Smooth muscle cell (in vitro differentiated cells): ENCODE results near the gene KIF26B. TPM values are rescaled to one million over a fixed set of nuclear protein-coding genes. Genes with fewer than 3 reads are reported as not detected.
A peak's percentile ranks its signal among the peaks of the same experiment; 100 is the strongest.

ENCODE experiments used
- DNase-seq: peaks from one replicate; lab custom pipeline; 2025; ENCODE audit not compliant: unreplicated experiment; lab: John Stamatoyannopoulos, UW
- H2AFZ ChIP-seq: fragments of 200-600 bp; sonication (generic); 2 replicates; pipeline ENCODE4 v1.6.0; 2016; ENCODE audit warnings: antibody characterized with exemption, low read depth, mild to moderate bottlenecking
- H3F3A ChIP-seq: fragments of 200-600 bp; sonication (generic); 2 replicates; pipeline ENCODE4 v1.6.0; 2017; ENCODE audit warnings: antibody characterized with exemption, low read depth
- H3K27ac ChIP-seq: fragments of 200-600 bp; sonication (generic); 2 replicates; pipeline ENCODE4 v1.5.1; 2016; ENCODE audit warnings: low read depth, mild to moderate bottlenecking
- H3K27me3 ChIP-seq: fragments of 200-600 bp; sonication (generic); 2 replicates; pipeline ENCODE4 v1.6.1; 2016; ENCODE audit warnings: low read depth, mild to moderate bottlenecking
- H3K36me3 ChIP-seq: fragments of 200-600 bp; sonication (generic); 2 replicates; pipeline ENCODE4 v1.5.1; 2016; ENCODE audit warnings: low read depth
- H3K4me1 ChIP-seq: fragments of 200-600 bp; sonication (generic); 2 replicates; pipeline ENCODE4 v1.5.1; 2016; ENCODE audit warnings: low read depth
- H3K4me2 ChIP-seq: fragments of 200-600 bp; sonication (generic); 2 replicates; pipeline ENCODE4 v1.6.0; 2016; ENCODE audit warnings: mild to moderate bottlenecking
- H3K4me3 ChIP-seq: fragments of 200-600 bp; sonication (generic); 2 replicates; pipeline ENCODE4 v1.5.1; 2016; ENCODE audit warnings: mild to moderate bottlenecking
- H3K79me2 ChIP-seq: fragments of 200-600 bp; sonication (generic); 2 replicates; pipeline ENCODE4 v1.6.0; 2016; ENCODE audit warnings: low read depth, mild to moderate bottlenecking
- H3K9ac ChIP-seq: fragments of 200-600 bp; sonication (generic); 2 replicates; pipeline ENCODE4 v1.6.0; 2016; ENCODE audit warnings: low read depth
- H3K9me3 ChIP-seq: fragments of 200-600 bp; sonication (generic); replicated peaks from 2 replicates; pipeline ENCODE4 v1.5.1; 2016; ENCODE audit warnings: low read depth
- H4K20me1 ChIP-seq: fragments of 200-600 bp; sonication (generic); 2 replicates; pipeline ENCODE4 v1.6.0; 2016; ENCODE audit warnings: low read depth
- WGBS: methylation state at CpG from one replicate; pipeline ENCODE4 v1.1.7; 2016; ENCODE audit warnings: low lambda C conversion rate; 5-methylcytosine and 5-hydroxymethylcytosine counted together
- polyA plus RNA-seq: library from polyadenylated mRNA; unstranded; fragments of >200 nt; fragmentation: Nextera tagmentation; extraction: Ambion mirVana; gene quantifications from 2 replicates; pipeline ENCODE4 v1.2.1, GENCODE V29; 2016
- total RNA-seq: library from RNA; depleted of rRNA; stranded (reverse); fragments of >200 nt; gene quantifications from 2 replicates; pipeline ENCODE4 v1.2.3, GENCODE V29; 2014
- TF ChIP-seq, protein P1 (sequence below): fragments of 200-600 bp; sonication (generic); IDR thresholded peaks from 2 replicates; pipeline ENCODE4 v1.5.1; 2017; ENCODE audit warnings: borderline replicate concordance, mild to moderate bottlenecking, antibody characterized with exemption; ENCODE audit not compliant: insufficient read depth, poor library complexity, severe bottlenecking

Gene KIF26B
- total and polyA plus RNA-seq, 2 experiments from 2014 or later, result 24.9 to 43.3 TPM

DNA sequence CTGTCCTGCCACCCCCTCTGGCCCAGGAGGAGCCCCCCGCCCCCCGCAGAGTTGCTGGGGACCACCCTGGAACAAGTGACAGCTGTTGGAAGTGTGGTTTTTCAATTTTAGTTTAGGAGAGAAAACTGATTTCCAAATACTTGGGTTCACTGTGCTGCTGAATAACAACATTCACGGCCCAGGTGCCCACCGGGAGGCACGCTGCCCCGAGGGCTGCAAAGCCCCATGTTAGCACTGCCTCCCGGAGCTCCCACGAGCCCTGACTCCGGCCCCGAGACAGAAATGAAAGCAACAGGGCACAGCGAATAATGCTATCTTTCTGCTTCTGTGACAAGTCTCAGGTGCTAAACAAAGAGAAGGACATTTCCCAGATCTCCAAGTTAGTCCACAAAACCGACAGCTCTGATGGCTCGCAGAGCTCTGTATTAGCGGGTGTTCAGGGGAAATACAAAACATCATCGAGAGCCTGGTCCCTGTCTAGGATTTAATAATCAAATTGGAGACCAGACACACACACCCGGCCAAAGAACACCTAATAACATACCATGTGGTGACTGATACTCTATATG lies 451.5 kb downstream of the KIF26B start:
- Histone ChIP-seq H3K9ac (no peak overlapping the region), H3K27me3 (no peaks in the 10 kb centered on the region), H3K4me1 (no peaks in the 10 kb centered on the region), H3K9me3 (no peaks in the 10 kb centered on the region), H3K79me2 (no peaks in the 10 kb centered on the region), H3K27ac (peak overlapping the region; percentile 7), H3K4me3 (no peak overlapping the region), H2AFZ (no peak overlapping the region), H3K4me2 (peak overlapping the region; percentile 40), H3F3A (peaks cover 3% of the 10 kb centered on the region), H3K36me3 (no peaks in the 10 kb centered on the region), H4K20me1 (peaks cover 3% of the 10 kb centered on the region)
- DNase-seq, result no peak
- TF ChIP-seq, protein P1, sequence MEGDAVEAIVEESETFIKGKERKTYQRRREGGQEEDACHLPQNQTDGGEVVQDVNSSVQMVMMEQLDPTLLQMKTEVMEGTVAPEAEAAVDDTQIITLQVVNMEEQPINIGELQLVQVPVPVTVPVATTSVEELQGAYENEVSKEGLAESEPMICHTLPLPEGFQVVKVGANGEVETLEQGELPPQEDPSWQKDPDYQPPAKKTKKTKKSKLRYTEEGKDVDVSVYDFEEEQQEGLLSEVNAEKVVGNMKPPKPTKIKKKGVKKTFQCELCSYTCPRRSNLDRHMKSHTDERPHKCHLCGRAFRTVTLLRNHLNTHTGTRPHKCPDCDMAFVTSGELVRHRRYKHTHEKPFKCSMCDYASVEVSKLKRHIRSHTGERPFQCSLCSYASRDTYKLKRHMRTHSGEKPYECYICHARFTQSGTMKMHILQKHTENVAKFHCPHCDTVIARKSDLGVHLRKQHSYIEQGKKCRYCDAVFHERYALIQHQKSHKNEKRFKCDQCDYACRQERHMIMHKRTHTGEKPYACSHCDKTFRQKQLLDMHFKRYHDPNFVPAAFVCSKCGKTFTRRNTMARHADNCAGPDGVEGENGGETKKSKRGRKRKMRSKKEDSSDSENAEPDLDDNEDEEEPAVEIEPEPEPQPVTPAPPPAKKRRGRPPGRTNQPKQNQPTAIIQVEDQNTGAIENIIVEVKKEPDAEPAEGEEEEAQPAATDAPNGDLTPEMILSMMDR, result no peak
- 83% methylated on average over 16 of the region's 16 CpGs for WGBS

DNA sequence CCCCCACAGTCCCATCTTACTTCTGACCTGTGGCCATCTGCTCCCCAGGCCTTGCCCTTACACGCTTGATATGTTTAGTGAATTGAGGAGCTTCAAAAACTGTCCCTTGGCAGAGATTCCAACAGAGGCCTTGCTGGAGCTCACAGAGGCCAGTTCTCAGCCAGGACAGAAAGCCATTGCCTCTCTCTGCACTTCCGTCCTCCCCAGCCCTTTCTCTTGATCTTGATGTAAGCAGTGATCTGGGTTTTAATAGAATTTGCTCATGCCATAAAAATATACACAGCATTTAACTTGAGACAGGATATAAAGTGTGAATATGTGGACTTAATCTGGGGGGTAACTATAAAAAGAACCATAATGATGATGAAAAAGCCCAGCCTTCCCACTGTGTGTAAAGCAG lies 453.5 kb downstream of the KIF26B start:
- 77% methylated on average over 2 of the region's 2 CpGs for WGBS
- TF ChIP-seq, protein P1, result no peak
- Histone ChIP-seq H3K27ac (no peak overlapping the region), H3F3A (no peaks in the 10 kb centered on the region), H2AFZ (no peak overlapping the region), H3K27me3 (no peaks in the 10 kb centered on the region), H3K9ac (no peak overlapping the region), H3K79me2 (no peaks in the 10 kb centered on the region), H4K20me1 (peaks cover 4% of the 10 kb centered on the region), H3K9me3 (no peaks in the 10 kb centered on the region), H3K4me2 (no peak overlapping the region), H3K4me3 (no peak overlapping the region), H3K36me3 (no peaks in the 10 kb centered on the region), H3K4me1 (no peaks in the 10 kb centered on the region)
- DNase-seq, result no peak

DNA sequence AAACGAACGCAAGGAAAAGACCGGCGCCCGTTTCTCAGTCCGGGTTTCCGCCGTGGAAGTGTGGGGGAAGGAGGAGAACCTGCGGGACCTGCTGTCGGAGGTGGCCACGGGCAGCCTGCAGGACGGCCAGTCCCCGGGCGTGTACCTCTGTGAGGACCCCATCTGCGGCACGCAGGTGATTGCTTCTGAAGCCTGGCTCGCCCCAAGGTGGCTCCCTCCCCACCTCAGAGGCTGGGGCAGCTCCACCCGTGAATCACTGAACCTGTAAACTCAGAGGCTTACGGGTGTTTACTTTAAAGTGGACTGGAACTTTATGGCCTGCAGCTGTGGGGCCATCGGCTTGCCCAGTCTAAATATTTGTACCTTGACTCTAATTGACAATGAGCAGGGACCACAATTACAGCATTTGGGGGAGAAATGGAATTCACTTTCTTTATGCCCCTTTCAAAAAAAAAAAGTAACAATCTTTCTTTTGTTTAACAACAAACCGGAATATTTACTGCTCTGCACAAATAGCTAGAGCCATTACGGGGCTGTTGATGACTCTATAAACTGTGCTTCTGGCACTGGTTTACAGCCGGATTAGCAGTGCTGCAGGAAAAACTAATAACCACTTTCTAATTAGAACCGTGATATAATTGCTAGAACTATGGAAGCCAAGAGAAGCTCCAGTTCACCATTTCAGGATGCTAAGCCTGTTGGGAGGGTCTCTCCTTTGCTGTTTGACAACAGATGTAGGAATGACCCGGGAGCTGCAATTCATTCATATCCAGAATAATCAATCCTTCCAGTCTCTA lies 454.8 kb downstream of the KIF26B start:
- Histone ChIP-seq H3K27ac (no peak overlapping the region), H3K4me3 (no peak overlapping the region), H3K9me3 (no peaks in the 10 kb centered on the region), H3K36me3 (no peaks in the 10 kb centered on the region), H3K9ac (no peak overlapping the region), H3F3A (peaks cover 6% of the 10 kb centered on the region), H3K79me2 (no peaks in the 10 kb centered on the region), H3K4me2 (peak overlapping the region; percentile 35), H2AFZ (no peak overlapping the region), H3K27me3 (no peaks in the 10 kb centered on the region), H3K4me1 (no peaks in the 10 kb centered on the region), H4K20me1 (peaks cover 4% of the 10 kb centered on the region)
- DNase-seq, result no peak
- 63% methylated on average over 25 of the region's 25 CpGs for WGBS
- TF ChIP-seq, protein P1, result no peak
